Osteoblast (primary cell): ENCODE results near the gene MAST1. TPM values are rescaled to one million over a fixed set of nuclear protein-coding genes. Genes with fewer than 3 reads are reported as not detected.

Experiments
- DNase-seq: peaks from one replicate; pipeline ENCODE4 v3.0.0; 2011; ENCODE audit warnings: low spot score, mixed read lengths; ENCODE audit not compliant: insufficient read length; ENCODE audit errors: missing footprints
- H2AFZ ChIP-seq: 2 replicates; pipeline ENCODE4 v1.6.0; 2011; ENCODE audit warnings: mild to moderate bottlenecking, low read length
- H3K27ac ChIP-seq: 2 replicates; pipeline ENCODE4 v1.5.1; 2011; ENCODE audit warnings: mild to moderate bottlenecking, low read depth, low read length, moderate library complexity
- H3K27me3 ChIP-seq: 2 replicates; pipeline ENCODE4 v1.6.0; 2012; ENCODE audit warnings: mild to moderate bottlenecking, control low read depth, inconsistent platforms, low read length, moderate library complexity; ENCODE audit not compliant: insufficient read depth
- H3K36me3 ChIP-seq: 2 replicates; pipeline ENCODE4 v1.5.1; 2011; ENCODE audit warnings: mild to moderate bottlenecking, low read length, control low read depth, moderate library complexity; ENCODE audit not compliant: insufficient read depth
- H3K4me1 ChIP-seq: 2 replicates; pipeline ENCODE4 v1.5.1; 2011; ENCODE audit warnings: mild to moderate bottlenecking, low read length, control low read depth, moderate library complexity; ENCODE audit not compliant: insufficient read depth
- H3K4me2 ChIP-seq: 2 replicates; pipeline ENCODE4 v1.6.0; 2011; ENCODE audit warnings: mild to moderate bottlenecking, low read length; ENCODE audit not compliant: insufficient read depth
- H3K4me3 ChIP-seq: fragments of 200-600 bp; sonication (generic); 3 replicates; pipeline ENCODE4 v1.5.1; 2012; ENCODE audit warnings: mild to moderate bottlenecking, low read length, inconsistent platforms; ENCODE audit not compliant: insufficient read depth
- H3K79me2 ChIP-seq: 2 replicates; pipeline ENCODE4 v1.6.0; 2012; ENCODE audit warnings: mild to moderate bottlenecking, low read length, control low read depth, inconsistent platforms; ENCODE audit not compliant: insufficient read depth
- H3K9me3 ChIP-seq: 2 replicates; pipeline ENCODE4 v1.5.1; 2011; ENCODE audit warnings: low read depth, low read length, control low read depth
- H4K20me1 ChIP-seq: 2 replicates; pipeline ENCODE4 v1.6.0; 2012; ENCODE audit warnings: mild to moderate bottlenecking, low read length, control low read depth; ENCODE audit not compliant: insufficient read depth
- CTCF ChIP-seq: IDR thresholded peaks from 2 replicates; pipeline ENCODE4 v1.5.1; 2011; ENCODE audit warnings: mild to moderate bottlenecking, low read depth, low read length, moderate library complexity; ENCODE audit errors: extremely low read depth
- total RNA-seq: library from RNA; depleted of rRNA; stranded (reverse); fragments of >200 nt; gene quantifications from 2 replicates; pipeline ENCODE4 v1.2.3, GENCODE V29; 2012

Gene MAST1
- total RNA-seq, 1 donor = 0.72 TPM

DNA sequence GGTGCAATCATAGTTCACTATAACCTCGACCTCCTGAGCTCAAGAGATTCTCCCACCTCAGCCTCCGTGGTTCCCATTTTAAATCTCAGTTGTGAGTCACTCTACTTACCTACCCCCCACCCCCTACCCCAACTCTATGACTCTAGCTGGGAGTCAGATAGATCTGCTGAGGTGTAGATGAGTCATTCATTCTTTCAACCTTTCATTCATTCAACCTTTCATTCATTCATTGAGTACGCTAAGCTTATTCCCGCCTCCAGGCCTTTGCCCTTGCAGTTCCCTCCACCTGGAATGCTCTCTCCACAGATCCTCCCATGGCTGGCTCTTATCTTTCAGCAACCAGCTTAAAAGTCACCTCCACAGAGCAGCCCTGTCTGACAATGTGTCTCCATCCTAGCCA, 1.1 kb upstream of the MAST1 start:
- no peak overlapping the region for H3K4me2 ChIP-seq
- no peaks in the 10 kb centered on the region for H3K4me1 ChIP-seq
- TF ChIP-seq CTCF = no peak
- no peaks in the 10 kb centered on the region for H3K36me3 ChIP-seq
- peaks cover 8% of the 10 kb centered on the region for H4K20me1 ChIP-seq
- no peak overlapping the region for H3K27ac ChIP-seq
- no peaks in the 10 kb centered on the region for H3K9me3 ChIP-seq
- H2AFZ ChIP-seq = no peak overlapping the region
- H3K27me3 ChIP-seq = peaks cover 84% of the 10 kb centered on the region
- no peaks in the 10 kb centered on the region for H3K79me2 ChIP-seq
- H3K4me3 ChIP-seq = no peak overlapping the region
- peak; percentile 74 for DNase-seq

DNA sequence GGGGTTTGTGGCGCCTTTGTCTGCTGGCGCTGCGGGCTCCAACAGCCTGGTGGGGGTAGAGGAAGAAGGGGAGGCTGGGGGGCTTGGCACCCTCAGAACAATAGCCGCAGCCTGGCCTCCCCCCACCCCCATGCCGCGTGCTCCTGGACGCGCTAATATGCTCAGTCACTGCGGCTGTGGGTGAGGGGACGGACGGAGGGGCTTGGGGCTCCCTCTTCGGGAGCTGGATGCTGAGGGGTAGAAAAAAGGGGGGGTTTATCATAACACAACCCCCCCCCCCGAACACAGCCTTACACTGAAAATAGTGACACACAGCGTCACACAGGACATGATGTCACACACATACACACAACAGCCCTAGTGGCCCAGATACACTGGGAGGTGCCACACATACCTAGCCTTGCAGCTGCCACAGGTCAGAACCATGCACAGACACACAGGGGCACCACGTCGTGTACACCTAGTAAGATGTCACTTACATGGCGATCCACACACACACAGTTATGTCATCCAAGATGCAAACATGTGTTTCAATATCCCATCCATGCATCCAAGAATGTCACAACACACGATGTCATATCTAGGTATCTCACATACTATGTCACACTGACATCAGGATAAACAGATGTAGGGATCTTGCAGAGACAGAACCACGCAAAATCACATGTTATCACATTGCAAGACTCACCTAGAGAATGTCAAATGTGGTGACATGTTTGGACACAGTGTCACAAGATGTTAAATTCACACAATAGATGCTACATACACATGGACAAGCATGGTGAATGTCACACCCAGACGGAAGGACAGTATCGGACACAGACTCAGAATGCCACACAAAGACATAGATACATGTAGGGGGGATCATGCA, 806 bp downstream of the MAST1 start:
- no peaks in the 10 kb centered on the region for H3K36me3 ChIP-seq
- no peaks in the 10 kb centered on the region for H3K9me3 ChIP-seq
- no peak overlapping the region for H2AFZ ChIP-seq
- H3K4me2 ChIP-seq = no peak overlapping the region
- no peak overlapping the region for H3K4me3 ChIP-seq
- no peak for TF ChIP-seq CTCF
- H3K27ac ChIP-seq = no peak overlapping the region
- DNase-seq = no peak
- H3K27me3 ChIP-seq = peaks cover 70% of the 10 kb centered on the region
- peaks cover 4% of the 10 kb centered on the region for H4K20me1 ChIP-seq
- H3K4me1 ChIP-seq = no peaks in the 10 kb centered on the region
- no peaks in the 10 kb centered on the region for H3K79me2 ChIP-seq

- peak; percentile 94 for DNase-seq
- Histone ChIP-seq H3K4me2 (peak overlapping the region; percentile 56), H3K9me3 (no peaks in the 10 kb centered on the region), H3K4me3 (peak overlapping the region; percentile 60), H3K36me3 (no peaks in the 10 kb centered on the region), H3K4me1 (no peaks in the 10 kb centered on the region), H3K27ac (no peak overlapping the region), H3K79me2 (no peaks in the 10 kb centered on the region), H4K20me1 (no peaks in the 10 kb centered on the region), H2AFZ (peak overlapping the region; percentile 68), H3K27me3 (peaks cover 60% of the 10 kb centered on the region)
- no peak for TF ChIP-seq CTCF
Measured at GRCh38 chr19:12840091-12841079, 2.1 kb downstream of the MAST1 start.

GRCh38 chr19:12841094-12841493, 2.8 kb downstream of the MAST1 start:
- Histone ChIP-seq H3K4me2 (peak overlapping the region; percentile 56), H3K4me3 (peak overlapping the region; percentile 60), H3K9me3 (no peaks in the 10 kb centered on the region), H2AFZ (peak overlapping the region; percentile 68), H3K27me3 (peaks cover 53% of the 10 kb centered on the region), H3K4me1 (no peaks in the 10 kb centered on the region), H3K79me2 (no peaks in the 10 kb centered on the region), H3K36me3 (no peaks in the 10 kb centered on the region), H3K27ac (no peak overlapping the region), H4K20me1 (no peaks in the 10 kb centered on the region)
- no peak for TF ChIP-seq CTCF
- DNase-seq = peak; percentile 77
